Karpas-422 (cell line): Measurements from ENCODE around the gene PLEKHH2. TPM values are rescaled to one million over a fixed set of nuclear protein-coding genes. Genes with fewer than 3 reads are reported as not detected.
"Not testable (repeated sequence)": the region's sequence is repeated elsewhere in the genome, so short reads cannot be mapped to it uniquely, and the experiment has no call there.

ENCODE experiments used
- DNase-seq: peaks from one replicate; pipeline ENCODE4 v3.0.0-alpha.2; 2015
- H2AFZ ChIP-seq: fragments of 200-600 bp; sonication (generic); 2 replicates; pipeline ENCODE4 v1.6.1; 2014; ENCODE audit warnings: antibody characterized with exemption, low read length, mixed read lengths
- H3K27ac ChIP-seq: fragments of 200-600 bp; sonication (generic); 2 replicates; pipeline ENCODE4 v1.5.1; 2014; ENCODE audit warnings: mild to moderate bottlenecking, low read length, moderate library complexity
- H3K27me3 ChIP-seq: fragments of 200-600 bp; sonication (generic); 2 replicates; pipeline ENCODE4 v1.6.1; 2014; ENCODE audit warnings: low read length, mixed read lengths
- H3K36me3 ChIP-seq: fragments of 200-600 bp; sonication (generic); 2 replicates; pipeline ENCODE4 v1.6.1; 2014; ENCODE audit warnings: low read length, mixed read lengths; ENCODE audit not compliant: insufficient read depth
- H3K4me1 ChIP-seq: fragments of 200-600 bp; sonication (generic); 2 replicates; pipeline ENCODE4 v1.6.1; 2014; ENCODE audit warnings: mild to moderate bottlenecking, low read length, mixed read lengths
- H3K4me2 ChIP-seq: fragments of 200-600 bp; sonication (generic); 2 replicates; pipeline ENCODE4 v1.6.1; 2014; ENCODE audit warnings: low read length, low read depth, mild to moderate bottlenecking; ENCODE audit not compliant: poor library complexity, severe bottlenecking
- H3K4me3 ChIP-seq: fragments of 200-600 bp; sonication (generic); 2 replicates; pipeline ENCODE4 v1.5.1; 2014; ENCODE audit warnings: mild to moderate bottlenecking, antibody characterized with exemption, low read length, mixed read lengths
- H3K79me2 ChIP-seq: fragments of 200-600 bp; sonication (generic); 2 replicates; pipeline ENCODE4 v1.6.1; 2014; ENCODE audit warnings: mild to moderate bottlenecking, low read length, mixed read lengths
- H3K9ac ChIP-seq: fragments of 200-600 bp; sonication (generic); 2 replicates; pipeline ENCODE4 v1.6.0; 2014; ENCODE audit warnings: low read length
- H3K9me2 ChIP-seq: fragments of 200-600 bp; sonication (generic), shearing (Covaris generic); replicated peaks from 2 replicates; pipeline ENCODE4 v1.6.0; 2014; ENCODE audit warnings: mild to moderate bottlenecking, low read length, moderate library complexity; ENCODE audit not compliant: insufficient read depth
- H3K9me3 ChIP-seq: fragments of 300-700, 200-600 bp; sonication (generic); 2 replicates; pipeline ENCODE4 v1.6.1; 2014; ENCODE audit warnings: low read length, mixed read lengths
- H4K20me1 ChIP-seq: fragments of 200-600 bp; sonication (generic); 2 replicates; pipeline ENCODE4 v1.6.1; 2014; ENCODE audit warnings: mild to moderate bottlenecking, antibody characterized with exemption, low read length, low read depth; ENCODE audit not compliant: insufficient read depth
- total RNA-seq: library from RNA; depleted of rRNA; stranded (reverse); fragments of >200 nt; shearing (Covaris generic); gene quantifications from 2 replicates; pipeline ENCODE4 v1.2.3, GENCODE V29; 2014; ENCODE audit warnings: low replicate concordance

The PLEKHH2 gene
- total RNA-seq, 1 experiment from 2014 or later: not detected

DNA sequence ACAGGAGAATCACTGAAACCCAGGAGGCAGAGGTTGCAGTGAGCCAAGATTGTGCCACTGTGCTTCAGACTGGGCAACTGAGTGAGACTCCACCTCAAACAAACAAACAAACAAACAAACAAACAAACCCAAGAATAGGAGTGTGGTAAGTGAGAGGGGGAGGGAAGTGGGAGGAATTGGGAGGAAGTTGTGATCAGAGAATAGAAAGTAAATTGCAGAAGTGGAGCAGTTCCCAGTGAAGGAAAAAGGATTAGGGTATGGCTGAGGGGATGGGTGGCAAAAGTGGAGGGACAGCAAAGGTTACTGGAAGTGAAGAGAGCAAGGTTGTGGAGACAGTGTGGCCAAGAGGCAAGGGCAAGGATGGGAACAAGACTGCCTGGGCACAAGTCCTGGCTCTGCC, 80.3 kb downstream of the PLEKHH2 start:
- no peak overlapping the region for H3K9ac ChIP-seq
- no peaks in the 10 kb centered on the region for H3K79me2 ChIP-seq
- H3K27me3 ChIP-seq: no peaks in the 10 kb centered on the region
- no peak overlapping the region for H3K4me2 ChIP-seq
- H3K9me3 ChIP-seq: no peaks in the 10 kb centered on the region
- no peak for DNase-seq
- no peak overlapping the region for H3K4me3 ChIP-seq
- H3K27ac ChIP-seq: no peak overlapping the region
- H3K36me3 ChIP-seq: no peaks in the 10 kb centered on the region
- no peaks in the 10 kb centered on the region for H4K20me1 ChIP-seq
- peaks cover 5% of the 10 kb centered on the region for H3K4me1 ChIP-seq
- no peaks in the 10 kb centered on the region for H3K9me2 ChIP-seq
- H2AFZ ChIP-seq: no peak overlapping the region

GRCh38 chr2:43718530-43719124, 81.6 kb downstream of the PLEKHH2 start:
- H3K9me3 ChIP-seq: no peaks in the 10 kb centered on the region
- no peaks in the 10 kb centered on the region for H3K27me3 ChIP-seq
- H2AFZ ChIP-seq: no peak overlapping the region
- H3K36me3 ChIP-seq: no peaks in the 10 kb centered on the region
- H3K9me2 ChIP-seq: no peaks in the 10 kb centered on the region
- no peaks in the 10 kb centered on the region for H3K79me2 ChIP-seq
- no peak overlapping the region for H3K4me2 ChIP-seq
- no peak overlapping the region for H3K4me3 ChIP-seq
- H3K27ac ChIP-seq: no peak overlapping the region
- H3K4me1 ChIP-seq: peaks cover 5% of the 10 kb centered on the region
- H4K20me1 ChIP-seq: no peaks in the 10 kb centered on the region
- no peak for DNase-seq
- H3K9ac ChIP-seq: no peak overlapping the region

DNA sequence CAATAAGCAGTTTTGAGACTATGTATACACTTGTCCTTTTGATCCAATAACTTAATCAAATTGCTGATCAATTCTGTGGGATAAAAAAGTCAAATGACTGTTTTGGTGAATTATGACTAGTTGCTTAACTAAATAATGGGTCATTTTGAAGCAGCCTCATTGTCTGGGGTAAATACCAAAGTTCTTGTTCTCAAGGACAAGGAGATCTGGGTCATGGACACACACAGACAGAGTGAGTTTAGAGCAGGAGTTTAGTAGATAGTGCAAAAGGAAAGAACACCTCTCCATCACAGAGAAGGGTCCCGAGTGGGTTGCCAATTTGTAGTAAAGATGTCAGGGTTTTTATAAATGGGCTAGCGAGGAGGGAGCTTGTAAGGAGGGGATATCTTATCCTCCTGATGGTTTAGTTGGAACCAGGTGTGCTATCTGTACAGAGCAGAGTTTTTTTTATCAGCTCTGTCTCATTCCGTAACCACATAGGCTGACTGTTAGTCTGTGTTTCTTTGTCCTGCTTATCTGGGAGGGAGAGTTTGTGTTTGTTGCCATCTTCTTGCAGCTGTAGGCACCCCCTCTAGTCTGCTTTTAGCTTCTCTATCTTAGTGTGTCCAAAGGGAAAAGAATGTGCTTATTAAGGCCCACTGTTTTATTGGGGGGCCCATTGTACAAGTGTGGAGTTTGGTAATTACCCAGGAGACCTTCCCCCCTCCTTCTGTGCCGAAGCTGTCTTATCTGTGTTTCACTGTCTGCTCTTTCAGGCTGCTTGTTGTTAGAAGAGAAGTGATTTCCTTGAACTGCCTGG, 87.9 kb downstream of the PLEKHH2 start:
- Histone ChIP-seq H3K4me1 (no peaks in the 10 kb centered on the region), H2AFZ (no peak overlapping the region), H3K9me3 (no peaks in the 10 kb centered on the region), H3K4me2 (no peak overlapping the region), H3K9me2 (no peaks in the 10 kb centered on the region), H3K36me3 (no peaks in the 10 kb centered on the region), H3K27ac (no peak overlapping the region), H3K27me3 (no peaks in the 10 kb centered on the region), H3K4me3 (no peak overlapping the region), H4K20me1 (no peaks in the 10 kb centered on the region), H3K9ac (no peak overlapping the region), H3K79me2 (no peaks in the 10 kb centered on the region)
- DNase-seq: no peak

GRCh38 chr2:43725711-43726246, 88.7 kb downstream of the PLEKHH2 start:
- Histone ChIP-seq H3K36me3 (no peaks in the 10 kb centered on the region), H3K4me3 (no peak overlapping the region), H3K79me2 (no peaks in the 10 kb centered on the region), H3K9ac (no peak overlapping the region), H4K20me1 (no peaks in the 10 kb centered on the region), H2AFZ (no peak overlapping the region), H3K27ac (no peak overlapping the region), H3K4me2 (no peak overlapping the region), H3K9me2 (no peaks in the 10 kb centered on the region), H3K9me3 (no peaks in the 10 kb centered on the region), H3K4me1 (no peaks in the 10 kb centered on the region), H3K27me3 (no peaks in the 10 kb centered on the region)
- no peak for DNase-seq

DNA sequence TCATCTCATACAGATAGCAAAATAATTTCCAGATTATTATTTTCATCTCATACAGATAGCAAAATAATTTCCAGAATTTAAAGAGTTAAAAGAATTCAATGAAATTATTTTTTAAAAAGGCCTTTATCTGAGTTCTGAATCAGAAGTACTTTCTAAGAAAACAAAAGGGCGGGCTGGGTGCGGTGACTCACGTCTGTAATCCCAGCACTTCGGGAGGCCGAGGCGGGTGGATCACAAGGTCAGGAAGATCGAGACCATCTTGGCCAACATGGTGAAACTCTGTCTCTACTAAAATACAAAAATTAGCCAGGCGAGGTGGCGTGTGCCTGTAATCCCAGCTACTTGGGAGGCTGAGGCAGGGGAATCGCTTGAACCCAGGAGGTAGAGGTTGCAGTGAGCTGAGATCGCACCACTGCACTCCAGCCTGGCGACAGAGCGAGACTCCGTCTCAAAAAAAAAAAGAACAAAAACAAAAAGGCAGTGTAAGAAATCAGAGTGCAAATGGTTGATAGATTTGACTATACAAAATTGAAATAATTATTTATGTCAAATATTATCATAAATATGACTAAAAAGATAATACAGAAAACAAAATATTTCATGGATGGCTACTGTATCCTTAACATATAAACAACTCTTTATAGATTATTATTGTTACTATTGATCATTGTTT, 90.0 kb downstream of the PLEKHH2 start:
- not testable (repeated sequence) for H3K4me3 ChIP-seq, H3K9me2 ChIP-seq, H3K4me1 ChIP-seq, H3K79me2 ChIP-seq, H3K4me2 ChIP-seq, H3K27ac ChIP-seq, H3K36me3 ChIP-seq, H2AFZ ChIP-seq, H3K27me3 ChIP-seq, H3K9me3 ChIP-seq, DNase-seq, H3K9ac ChIP-seq, H4K20me1 ChIP-seq

DNA sequence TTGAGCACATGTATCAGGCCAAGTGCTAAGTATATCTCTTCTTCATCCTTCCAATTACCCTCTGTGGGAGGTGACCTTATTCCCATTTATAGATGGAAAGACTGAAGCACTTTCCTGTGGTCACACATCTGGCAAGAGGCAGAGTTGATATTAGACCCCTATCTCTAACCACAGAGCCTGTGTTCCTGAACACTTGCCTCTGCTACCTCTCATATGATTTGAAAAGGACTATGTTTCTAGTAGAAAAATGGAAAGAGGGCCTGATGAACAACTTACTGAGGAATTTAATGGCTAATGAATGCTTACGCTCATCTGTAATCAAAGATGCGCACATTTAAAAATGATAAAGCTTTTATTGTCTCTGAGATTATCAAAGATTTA, 90.6 kb downstream of the PLEKHH2 start:
- no peaks in the 10 kb centered on the region for H3K9me2 ChIP-seq
- H3K27ac ChIP-seq: no peak overlapping the region
- H3K4me1 ChIP-seq: no peaks in the 10 kb centered on the region
- no peaks in the 10 kb centered on the region for H3K36me3 ChIP-seq
- H3K4me2 ChIP-seq: no peak overlapping the region
- H3K27me3 ChIP-seq: no peaks in the 10 kb centered on the region
- no peaks in the 10 kb centered on the region for H4K20me1 ChIP-seq
- H3K79me2 ChIP-seq: no peaks in the 10 kb centered on the region
- no peaks in the 10 kb centered on the region for H3K9me3 ChIP-seq
- no peak overlapping the region for H3K9ac ChIP-seq
- no peak overlapping the region for H3K4me3 ChIP-seq
- DNase-seq: no peak
- no peak overlapping the region for H2AFZ ChIP-seq

- H3K9me2 ChIP-seq: no peaks in the 10 kb centered on the region
- H2AFZ ChIP-seq: no peak overlapping the region
- H3K79me2 ChIP-seq: no peaks in the 10 kb centered on the region
- DNase-seq: no peak
- no peaks in the 10 kb centered on the region for H3K4me1 ChIP-seq
- H3K9ac ChIP-seq: no peak overlapping the region
- H3K9me3 ChIP-seq: no peaks in the 10 kb centered on the region
- H3K27ac ChIP-seq: no peak overlapping the region
- no peaks in the 10 kb centered on the region for H3K27me3 ChIP-seq
- no peaks in the 10 kb centered on the region for H4K20me1 ChIP-seq
- no peak overlapping the region for H3K4me2 ChIP-seq
- H3K4me3 ChIP-seq: no peak overlapping the region
- no peaks in the 10 kb centered on the region for H3K36me3 ChIP-seq
These were observed 92.6 kb downstream of the PLEKHH2 start for GRCh38 chr2:43729491-43730174.

DNA sequence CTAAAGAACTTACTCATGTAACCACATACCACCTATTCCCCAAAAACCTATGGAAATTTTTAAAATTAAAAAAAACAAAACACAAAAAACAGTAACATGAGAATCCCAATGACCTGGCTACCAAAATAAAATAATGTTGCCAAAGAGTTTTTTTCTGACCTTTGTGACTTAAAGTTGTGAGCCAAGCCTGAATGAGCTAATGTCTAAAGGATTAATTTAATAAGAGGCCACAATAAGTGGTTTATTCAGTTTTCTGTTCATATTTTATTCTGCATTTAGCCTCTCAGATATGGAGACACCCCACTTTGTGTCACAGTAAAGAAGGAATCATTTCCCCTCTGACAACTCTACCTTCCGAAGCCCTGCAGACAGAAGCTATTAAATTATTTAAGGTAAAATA, 94.2 kb downstream of the PLEKHH2 start:
- H3K27me3 ChIP-seq: no peaks in the 10 kb centered on the region
- no peak overlapping the region for H3K9ac ChIP-seq
- no peaks in the 10 kb centered on the region for H3K4me1 ChIP-seq
- no peak overlapping the region for H3K4me2 ChIP-seq
- no peaks in the 10 kb centered on the region for H3K9me3 ChIP-seq
- H4K20me1 ChIP-seq: no peaks in the 10 kb centered on the region
- H3K79me2 ChIP-seq: no peaks in the 10 kb centered on the region
- H3K9me2 ChIP-seq: no peaks in the 10 kb centered on the region
- H3K4me3 ChIP-seq: no peak overlapping the region
- DNase-seq: no peak
- H2AFZ ChIP-seq: no peak overlapping the region
- H3K36me3 ChIP-seq: no peaks in the 10 kb centered on the region
- no peak overlapping the region for H3K27ac ChIP-seq
